Activated T-helper 2 cell treated with anti-CD3 and anti-CD28 coated beads, Interferon-gamma antibody, Interleukin-2, Interleukin-4, amounts not matched to agents 10 μg/mL and 5 μg/mL and 100 μg/mL, durations not matched to agents 14 hours and 24 hours and 36 hours (primary cell): ENCODE data around the gene SLC44A1. TPM values are rescaled to one million over a fixed set of nuclear protein-coding genes. Genes with fewer than 3 reads are reported as not detected.

ENCODE experiments used
- DNase-seq: peaks from one replicate; pipeline ENCODE4 v3.0.0; 2021; ENCODE audit warnings: low spot score
- H3K27ac Mint-ChIP-seq: one replicate; pipeline ENCODE4 v1.8.0; 2021; ENCODE audit warnings: mixed read lengths
- H3K27me3 Mint-ChIP-seq: one replicate; pipeline ENCODE4 v1.8.0; 2021; ENCODE audit warnings: low read depth, mixed read lengths
- H3K36me3 Mint-ChIP-seq: one replicate; pipeline ENCODE4 v1.8.0; 2021; ENCODE audit warnings: low read depth, mixed read lengths
- H3K4me1 Mint-ChIP-seq: one replicate; pipeline ENCODE4 v1.8.0; 2021; ENCODE audit warnings: low read depth, mixed read lengths
- H3K4me3 Mint-ChIP-seq: one replicate; pipeline ENCODE4 v1.8.0; 2021; ENCODE audit warnings: low read depth, mild to moderate bottlenecking, moderate library complexity, mixed read lengths
- H3K9me3 Mint-ChIP-seq: one replicate; pipeline ENCODE4 v1.8.0; 2021; ENCODE audit warnings: mixed read lengths
- intact Hi-C: fragments of 100-400 bp; cut with micrococcal nuclease; formaldehyde crosslinking; loops from one replicate; pipeline ENCODE4 v1.15.1; 2023
- total RNA-seq: library from RNA; stranded (reverse); gene quantifications from 2 replicates; pipeline ENCODE4 v1.2.3, GENCODE V29; 2022

The SLC44A1 gene
- total RNA-seq, 1 donor from 2014 or later, result 2.0 TPM

DNA sequence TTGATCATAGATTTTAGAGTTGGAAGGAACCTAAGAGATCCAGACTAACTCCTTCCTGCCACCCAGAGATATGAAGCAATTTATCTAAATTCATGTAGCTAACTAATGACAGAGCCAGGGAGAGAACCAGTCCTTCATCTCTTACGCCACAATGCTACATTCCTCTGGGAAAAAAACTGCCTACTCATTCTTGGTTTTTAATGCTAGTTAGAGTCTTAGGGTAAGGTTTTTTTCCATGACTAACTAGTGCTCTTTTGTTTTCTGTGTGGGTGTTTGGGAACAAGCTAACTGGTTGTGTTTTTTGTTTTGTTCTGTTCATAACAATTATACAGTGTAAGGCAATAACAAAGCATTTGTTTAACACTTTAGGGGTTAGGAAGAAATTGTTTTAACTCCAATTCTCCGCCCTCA is 52.4 kb downstream of the SLC44A1 start:
- intact Hi-C loops, result loop anchor here (1.0 to 5.0 kb wide), 2 partner anchors 35 to 169 kb away; no protein-coding TSS in a partner anchor
- peaks cover 37% of the 10 kb centered on the region for H3K4me1 Mint-ChIP-seq
- H3K36me3 Mint-ChIP-seq, result no peaks in the 10 kb centered on the region
- peak overlapping the region; percentile 24 for H3K27ac Mint-ChIP-seq
- H3K9me3 Mint-ChIP-seq, result no peaks in the 10 kb centered on the region
- no peak for DNase-seq
- no peak overlapping the region for H3K4me3 Mint-ChIP-seq
- H3K27me3 Mint-ChIP-seq, result peaks cover 14% of the 10 kb centered on the region

DNA sequence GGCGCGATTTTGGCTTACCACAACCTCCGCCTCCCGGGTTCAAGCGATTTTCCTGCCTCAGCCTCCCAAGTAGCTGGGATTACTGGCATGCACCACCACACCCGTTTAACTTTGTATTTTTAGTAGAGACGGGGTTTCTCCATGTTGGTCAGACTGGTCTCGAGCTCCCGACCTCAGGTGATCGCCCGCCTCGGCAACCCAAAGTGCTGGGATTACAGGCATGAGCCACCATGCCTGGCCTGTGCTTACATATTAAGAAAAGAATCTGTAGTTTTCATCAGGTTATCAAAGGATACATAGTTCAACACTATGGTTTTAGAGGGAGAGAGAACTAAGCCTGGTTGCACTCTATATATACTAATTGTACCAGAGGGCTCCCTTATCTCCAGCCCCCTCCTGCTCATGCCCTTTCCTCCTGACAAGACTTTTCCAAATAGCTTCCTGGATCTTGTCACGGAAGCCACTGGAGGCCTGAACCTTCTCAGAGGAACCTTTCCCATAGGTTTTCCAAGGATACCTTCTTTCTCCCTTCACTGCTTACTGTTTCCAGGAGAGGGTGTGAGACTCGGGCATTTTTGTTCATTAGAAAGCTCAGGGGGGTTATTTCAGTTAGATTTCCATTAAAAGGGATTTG is 53.1 kb downstream of the SLC44A1 start:
- intact Hi-C loops, result loop anchor here (5.0 kb wide), 1 partner anchor 35 kb away; no protein-coding TSS in a partner anchor
- Mint-ChIP-seq H3K27me3 (peaks cover 16% of the 10 kb centered on the region), H3K4me1 (peaks cover 37% of the 10 kb centered on the region), H3K36me3 (no peaks in the 10 kb centered on the region), H3K9me3 (no peaks in the 10 kb centered on the region), H3K4me3 (no peak overlapping the region), H3K27ac (peak overlapping the region; percentile 19)
- no peak for DNase-seq

DNA sequence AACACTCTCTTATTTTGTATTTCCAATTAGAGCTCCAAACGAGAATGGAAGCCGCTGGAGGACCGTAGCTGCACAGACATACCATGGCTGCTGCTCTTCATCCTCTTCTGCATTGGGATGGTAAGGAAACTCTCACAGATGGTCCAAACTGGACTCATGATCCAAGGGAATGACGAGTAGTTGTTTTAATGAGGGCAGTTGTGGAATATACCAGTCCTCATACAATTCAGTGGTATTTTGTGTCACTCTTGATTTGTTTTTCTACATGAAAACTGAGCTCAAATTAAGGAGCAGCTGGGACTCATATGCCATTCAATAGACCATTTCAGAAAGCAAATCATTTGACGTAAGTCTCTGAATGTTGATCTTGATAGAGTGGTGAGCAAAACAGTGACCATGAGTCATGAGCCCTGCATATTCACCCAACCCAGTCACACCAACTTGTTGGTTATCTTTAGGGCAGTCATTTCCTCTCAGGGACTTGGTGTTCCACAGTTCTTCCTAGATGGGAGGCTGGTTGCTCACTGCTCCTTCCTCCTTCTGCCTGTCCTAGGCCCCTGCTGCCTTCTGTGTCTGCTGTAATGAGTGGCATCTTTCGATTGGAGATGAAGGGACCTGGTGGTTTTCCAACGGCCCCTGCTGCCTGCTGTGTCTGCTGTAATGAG is 54.9 kb downstream of the SLC44A1 start:
- H3K27ac Mint-ChIP-seq, result peak overlapping the region; percentile 35
- DNase-seq, result no peak
- H3K4me1 Mint-ChIP-seq, result peaks cover 34% of the 10 kb centered on the region
- no peaks in the 10 kb centered on the region for H3K9me3 Mint-ChIP-seq
- H3K4me3 Mint-ChIP-seq, result no peak overlapping the region
- peaks cover 22% of the 10 kb centered on the region for H3K27me3 Mint-ChIP-seq
- no peaks in the 10 kb centered on the region for H3K36me3 Mint-ChIP-seq
- intact Hi-C loops, result loop anchor here (1.0 to 5.0 kb wide), 4 partner anchors 33 to 106 kb away; partner anchors contain the start of gene SLC44A1

DNA sequence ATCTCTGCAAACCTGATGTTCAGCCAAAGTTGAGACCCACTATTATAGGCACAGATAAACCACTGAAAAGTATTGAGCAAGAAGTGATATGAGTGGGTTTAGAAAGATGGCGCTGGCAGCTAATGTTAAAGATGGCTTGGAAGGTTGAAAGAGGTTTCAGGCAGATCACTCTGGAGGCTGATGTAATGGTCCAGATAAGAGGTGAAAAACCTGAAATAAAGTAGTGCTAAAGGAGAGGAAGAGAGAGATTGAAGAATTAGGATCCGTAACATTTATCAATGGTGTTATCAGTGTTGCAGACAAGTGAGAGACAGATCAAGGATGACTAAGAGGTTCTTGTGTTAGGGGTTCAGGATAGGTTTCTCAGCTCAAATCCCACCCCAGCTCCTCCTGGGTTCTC is 58.3 kb downstream of the SLC44A1 start:
- Mint-ChIP-seq H3K9me3 (no peaks in the 10 kb centered on the region), H3K27ac (no peak overlapping the region), H3K4me3 (no peak overlapping the region), H3K27me3 (peaks cover 17% of the 10 kb centered on the region), H3K36me3 (no peaks in the 10 kb centered on the region), H3K4me1 (peaks cover 20% of the 10 kb centered on the region)
- intact Hi-C loops, result no loop called here
- no peak for DNase-seq

DNA sequence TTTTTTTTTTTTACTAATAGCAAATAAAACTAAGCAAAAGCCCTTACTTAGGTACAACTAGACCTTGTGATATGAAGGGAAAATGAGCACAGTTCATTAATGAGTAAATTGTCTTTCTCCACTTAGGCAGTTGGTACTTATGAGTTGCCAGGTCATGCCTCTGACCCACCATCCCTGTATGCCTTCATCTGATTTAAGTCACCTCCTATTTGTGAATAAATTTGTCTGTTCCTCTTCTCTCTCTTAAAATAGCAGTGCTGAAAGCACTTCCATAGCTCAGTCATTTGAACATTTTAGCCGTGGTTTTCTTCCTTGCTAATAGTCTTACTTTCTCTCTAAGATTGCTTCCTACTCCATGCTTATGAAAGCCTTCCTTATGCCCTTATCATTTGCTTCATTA is 61.4 kb downstream of the SLC44A1 start:
- H3K4me1 Mint-ChIP-seq, result no peaks in the 10 kb centered on the region
- no peaks in the 10 kb centered on the region for H3K36me3 Mint-ChIP-seq
- intact Hi-C loops, result no loop called here
- DNase-seq, result no peak
- H3K27ac Mint-ChIP-seq, result no peak overlapping the region
- H3K27me3 Mint-ChIP-seq, result peaks cover 17% of the 10 kb centered on the region
- no peaks in the 10 kb centered on the region for H3K9me3 Mint-ChIP-seq
- no peak overlapping the region for H3K4me3 Mint-ChIP-seq

DNA sequence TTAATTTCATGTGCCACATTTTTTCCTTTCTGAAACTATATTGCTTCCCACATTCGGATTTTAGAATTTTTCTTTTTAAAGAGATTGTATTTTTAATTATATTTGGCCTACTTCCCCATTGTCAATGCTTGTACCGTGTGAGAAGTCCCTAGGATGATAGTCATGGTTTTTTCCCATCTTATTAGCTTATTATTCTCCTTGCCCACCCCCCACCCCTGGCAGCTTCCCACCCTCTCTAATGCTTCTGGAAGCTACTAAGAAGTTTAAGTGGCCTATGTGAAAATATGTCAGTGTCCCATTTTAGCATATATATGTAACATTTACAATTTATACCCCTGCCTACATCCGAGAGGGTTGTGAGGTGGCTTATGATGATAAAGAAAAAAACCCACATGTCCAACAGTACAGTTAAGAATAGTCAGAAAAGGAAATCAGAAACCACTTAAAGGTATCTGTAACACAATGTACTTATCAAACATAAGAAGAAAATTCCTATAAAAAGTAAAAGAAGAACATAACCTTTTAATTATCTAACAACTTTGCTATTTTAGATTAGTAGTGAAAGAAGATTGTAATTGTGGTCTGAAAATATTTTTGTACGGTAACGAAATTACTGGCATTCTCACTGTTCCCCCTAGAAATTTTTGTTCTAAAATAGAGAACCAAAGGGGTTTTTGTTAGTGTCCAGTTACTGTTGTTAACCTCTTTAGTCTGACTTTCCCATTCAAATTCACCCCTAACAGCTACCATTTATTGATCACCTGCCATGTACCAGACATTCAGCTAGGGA is 62.1 kb downstream of the SLC44A1 start:
- H3K4me1 Mint-ChIP-seq, result no peaks in the 10 kb centered on the region
- no peaks in the 10 kb centered on the region for H3K9me3 Mint-ChIP-seq
- intact Hi-C loops, result no loop called here
- no peak overlapping the region for H3K4me3 Mint-ChIP-seq
- peaks cover 19% of the 10 kb centered on the region for H3K27me3 Mint-ChIP-seq
- DNase-seq, result no peak
- H3K36me3 Mint-ChIP-seq, result no peaks in the 10 kb centered on the region
- H3K27ac Mint-ChIP-seq, result no peak overlapping the region

DNA sequence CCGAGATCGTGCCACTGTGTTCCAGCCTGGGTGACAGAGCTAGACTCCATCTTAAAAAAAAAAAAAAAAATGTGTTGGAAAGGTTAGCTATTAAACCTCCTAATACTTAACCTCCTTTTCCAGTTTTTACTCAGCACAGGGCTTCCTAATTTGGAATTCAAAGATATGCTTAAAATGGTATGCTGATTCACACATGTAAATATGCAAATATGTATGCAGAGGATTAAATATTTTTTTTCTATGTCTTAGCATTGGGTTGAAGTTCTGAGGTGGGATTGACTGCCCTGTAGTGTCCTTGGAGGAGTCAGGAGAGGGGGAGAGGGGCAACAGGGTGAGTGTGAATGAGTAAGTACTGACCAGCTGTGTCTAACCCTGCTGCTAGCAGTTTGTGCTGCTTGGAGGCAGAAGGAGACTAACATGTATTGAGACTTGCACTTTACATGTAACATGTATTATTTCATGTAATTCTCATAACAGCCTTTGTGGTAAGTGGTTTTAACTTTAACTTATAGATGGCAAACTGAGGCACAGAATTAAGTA is 63.2 kb downstream of the SLC44A1 start:
- intact Hi-C loops, result no loop called here
- H3K36me3 Mint-ChIP-seq, result no peaks in the 10 kb centered on the region
- no peak for DNase-seq
- no peak overlapping the region for H3K4me3 Mint-ChIP-seq
- H3K4me1 Mint-ChIP-seq, result no peaks in the 10 kb centered on the region
- H3K9me3 Mint-ChIP-seq, result no peaks in the 10 kb centered on the region
- H3K27ac Mint-ChIP-seq, result no peak overlapping the region
- H3K27me3 Mint-ChIP-seq, result peaks cover 20% of the 10 kb centered on the region

DNA sequence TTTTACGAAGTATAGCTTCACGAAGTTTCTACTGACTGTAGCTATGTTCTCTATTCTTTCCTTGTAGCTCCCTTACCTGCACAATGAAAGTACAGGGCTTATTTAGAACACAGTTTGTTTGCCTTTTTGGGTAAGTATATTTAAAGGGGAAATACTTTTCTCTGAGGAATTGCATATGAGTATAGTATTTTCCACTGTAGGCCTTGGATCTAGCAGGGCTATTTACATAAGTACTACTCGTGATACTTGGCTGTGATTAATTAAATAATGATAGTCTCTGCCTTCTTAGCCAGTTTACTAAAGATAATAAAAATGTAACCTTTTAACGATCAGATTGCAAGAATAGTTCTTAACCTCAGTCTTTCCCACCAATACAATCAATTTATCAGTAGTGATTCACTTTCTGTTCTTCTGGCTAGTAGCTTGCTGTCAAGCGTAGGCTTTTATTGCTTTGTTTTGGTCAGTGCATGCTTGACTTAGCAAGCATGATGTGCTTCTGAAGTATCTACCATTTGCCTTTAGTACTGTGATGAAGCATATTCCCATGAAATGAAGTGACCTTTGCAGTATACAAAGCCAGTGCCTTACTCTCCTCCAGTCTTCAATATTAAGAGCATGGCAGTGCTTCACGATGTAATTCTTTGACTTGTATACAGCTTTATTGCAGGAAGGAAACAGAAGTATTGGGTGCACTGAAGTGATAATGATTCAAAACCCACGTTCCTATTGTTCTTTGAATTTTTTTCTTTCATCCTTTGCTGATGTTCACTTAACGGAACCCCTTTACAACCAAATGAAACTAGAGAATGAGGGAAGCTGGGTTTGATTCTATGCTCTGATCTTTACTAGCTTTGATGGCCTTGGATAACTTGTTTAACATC is 64.2 kb downstream of the SLC44A1 start:
- H3K27me3 Mint-ChIP-seq, result peaks cover 21% of the 10 kb centered on the region
- no peak overlapping the region for H3K4me3 Mint-ChIP-seq
- H3K36me3 Mint-ChIP-seq, result no peaks in the 10 kb centered on the region
- H3K27ac Mint-ChIP-seq, result no peak overlapping the region
- DNase-seq, result no peak
- intact Hi-C loops, result no loop called here
- no peaks in the 10 kb centered on the region for H3K4me1 Mint-ChIP-seq
- H3K9me3 Mint-ChIP-seq, result no peaks in the 10 kb centered on the region

DNA sequence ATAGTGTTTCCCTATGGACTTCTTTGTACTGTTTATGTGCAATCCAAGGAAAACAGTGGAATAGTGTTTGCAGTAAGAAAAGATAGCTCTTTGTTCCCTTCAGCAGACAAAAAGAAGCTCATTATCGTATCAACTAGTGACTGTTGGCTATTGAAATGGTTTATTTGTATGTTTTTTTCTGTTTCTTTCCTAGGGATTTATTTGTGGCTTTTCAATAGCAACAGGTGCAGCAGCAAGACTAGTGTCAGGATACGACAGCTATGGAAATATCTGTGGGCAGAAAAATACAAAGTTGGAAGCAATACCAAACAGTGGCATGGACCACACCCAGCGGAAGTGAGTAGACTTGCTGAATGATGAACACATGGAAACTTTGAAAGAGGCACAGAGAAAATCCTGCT is 65.1 kb downstream of the SLC44A1 start:
- H3K4me3 Mint-ChIP-seq, result no peak overlapping the region
- intact Hi-C loops, result no loop called here
- H3K27me3 Mint-ChIP-seq, result peaks cover 18% of the 10 kb centered on the region
- no peak for DNase-seq
- no peaks in the 10 kb centered on the region for H3K36me3 Mint-ChIP-seq
- no peak overlapping the region for H3K27ac Mint-ChIP-seq
- H3K9me3 Mint-ChIP-seq, result no peaks in the 10 kb centered on the region
- H3K4me1 Mint-ChIP-seq, result no peaks in the 10 kb centered on the region

DNA sequence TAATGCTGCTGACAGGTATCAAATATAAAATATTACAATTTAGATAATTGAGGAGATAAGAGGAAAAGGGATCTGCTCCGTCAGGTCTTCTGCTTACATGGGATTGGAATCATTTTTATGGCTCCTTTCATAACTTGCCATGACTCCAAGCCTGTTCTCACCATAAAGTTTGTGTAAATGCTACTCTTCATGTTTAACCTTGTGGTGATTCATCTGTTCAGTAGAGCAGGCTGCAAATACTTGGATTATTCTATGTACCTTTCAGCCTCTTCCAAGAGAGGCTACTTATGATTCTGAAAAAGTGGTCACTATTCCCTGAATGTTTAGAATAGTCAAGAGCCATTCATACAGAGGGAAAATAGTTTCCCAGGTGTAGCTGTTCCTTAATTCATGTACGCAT is 66.9 kb downstream of the SLC44A1 start:
- no peaks in the 10 kb centered on the region for H3K36me3 Mint-ChIP-seq
- H3K27ac Mint-ChIP-seq, result no peak overlapping the region
- intact Hi-C loops, result no loop called here
- H3K9me3 Mint-ChIP-seq, result no peaks in the 10 kb centered on the region
- no peak overlapping the region for H3K4me3 Mint-ChIP-seq
- H3K4me1 Mint-ChIP-seq, result no peaks in the 10 kb centered on the region
- peaks cover 19% of the 10 kb centered on the region for H3K27me3 Mint-ChIP-seq
- DNase-seq, result no peak

DNA sequence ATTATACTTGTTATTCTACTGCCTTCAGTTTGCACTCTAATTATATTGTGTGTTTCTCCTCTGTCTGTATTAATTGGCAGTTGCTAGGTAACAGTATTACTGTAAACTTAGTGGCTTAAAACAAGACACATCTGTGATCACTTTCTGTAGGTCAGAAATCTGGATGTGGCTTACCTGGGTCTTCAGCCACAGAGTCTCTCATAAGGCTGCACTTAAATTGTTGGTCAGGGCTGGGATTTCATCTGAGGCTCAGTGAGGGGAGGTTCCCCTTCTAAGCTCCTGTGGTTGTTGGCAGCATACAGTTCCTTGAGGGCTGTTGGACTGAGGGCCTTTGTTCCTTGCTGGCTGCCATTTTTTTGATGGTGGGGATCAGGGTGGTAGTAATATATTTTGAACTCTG is 68.8 kb downstream of the SLC44A1 start:
- DNase-seq, result no peak
- Mint-ChIP-seq H3K27me3 (peaks cover 23% of the 10 kb centered on the region), H3K4me3 (no peak overlapping the region), H3K4me1 (no peaks in the 10 kb centered on the region), H3K27ac (no peak overlapping the region), H3K9me3 (no peaks in the 10 kb centered on the region), H3K36me3 (no peaks in the 10 kb centered on the region)
- intact Hi-C loops, result no loop called here

DNA sequence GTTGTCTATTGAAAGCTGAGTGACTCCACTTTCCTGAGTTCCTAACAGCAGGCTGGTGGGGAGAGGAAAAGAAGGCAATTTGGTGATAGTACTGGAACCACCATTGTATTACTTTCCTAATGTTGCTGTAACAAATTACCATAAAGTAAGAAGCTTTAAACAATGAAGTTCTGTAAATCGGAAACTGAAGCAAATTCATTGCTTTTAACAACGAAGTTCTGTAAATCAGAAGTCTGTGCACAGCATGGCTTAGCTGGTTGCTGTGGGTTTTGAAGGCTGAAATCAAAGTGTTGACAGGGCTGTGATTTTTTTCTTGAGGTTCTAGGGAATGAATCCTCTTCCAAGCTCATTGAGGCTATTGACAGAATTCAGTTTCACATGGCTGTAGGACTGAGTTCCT is 72.3 kb downstream of the SLC44A1 start:
- no peaks in the 10 kb centered on the region for H3K4me1 Mint-ChIP-seq
- intact Hi-C loops, result no loop called here
- peaks cover 21% of the 10 kb centered on the region for H3K27me3 Mint-ChIP-seq
- H3K4me3 Mint-ChIP-seq, result no peak overlapping the region
- no peaks in the 10 kb centered on the region for H3K36me3 Mint-ChIP-seq
- no peak overlapping the region for H3K27ac Mint-ChIP-seq
- DNase-seq, result no peak
- no peaks in the 10 kb centered on the region for H3K9me3 Mint-ChIP-seq
